Stimulated activated CD4-positive, alpha-beta T cell treated with anti-CD3 and anti-CD28 coated beads, TNF-alpha, amount 100 ng/mL, for 1 hour (primary cell): ENCODE data around the gene XRCC3.

Source experiments
- DNase-seq, 3 donors: peaks; one replicate each; pipeline ENCODE4 v3.0.0-alpha.2; 2020; ENCODE audit warnings: low read depth in 3 of 3, low spot score in 1 of 3

The XRCC3 gene

GRCh38 chr14:103707329-103708263 is 7.7 kb downstream of the XRCC3 start:
- DNase-seq = no peak

DNA sequence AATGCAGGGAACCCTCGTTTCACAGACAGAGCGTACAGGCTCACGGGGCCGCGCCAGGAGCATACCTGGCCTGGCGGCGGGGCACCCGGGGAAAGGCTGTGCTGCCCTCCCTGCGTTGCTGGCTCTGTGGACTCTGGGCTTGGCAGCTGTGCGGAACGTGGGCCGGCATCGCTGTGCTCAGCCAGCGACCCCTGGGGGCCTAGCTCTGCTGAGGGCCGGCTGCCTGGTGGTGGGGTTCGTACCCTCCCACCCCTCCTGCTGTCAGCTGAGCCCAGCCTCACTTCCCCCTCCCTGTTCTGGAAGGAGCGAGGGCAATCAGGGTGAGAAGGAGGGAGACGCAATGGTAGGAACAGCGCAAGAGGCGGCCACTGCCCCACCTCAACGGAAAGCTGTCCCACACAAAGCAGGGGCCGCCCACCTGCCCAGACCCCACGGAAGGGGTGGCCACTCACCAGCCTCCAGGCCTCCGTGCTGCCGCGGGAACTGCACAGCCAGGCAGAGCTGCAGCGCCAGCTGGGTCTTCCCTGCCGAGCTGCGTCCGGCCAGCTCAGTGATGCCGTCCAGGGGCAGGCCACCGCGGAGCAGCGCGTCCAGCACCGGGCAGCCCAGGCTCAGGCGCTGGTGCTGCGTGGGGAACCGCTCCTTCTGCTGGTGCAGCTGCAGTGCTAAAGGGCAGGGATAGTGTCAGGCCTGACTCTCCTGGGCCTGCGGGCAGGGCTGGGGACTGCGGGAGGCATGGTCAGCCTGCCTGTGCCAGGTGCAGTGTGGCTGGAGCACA is 8.5 kb downstream of the XRCC3 start:
- no peak for DNase-seq

DNA sequence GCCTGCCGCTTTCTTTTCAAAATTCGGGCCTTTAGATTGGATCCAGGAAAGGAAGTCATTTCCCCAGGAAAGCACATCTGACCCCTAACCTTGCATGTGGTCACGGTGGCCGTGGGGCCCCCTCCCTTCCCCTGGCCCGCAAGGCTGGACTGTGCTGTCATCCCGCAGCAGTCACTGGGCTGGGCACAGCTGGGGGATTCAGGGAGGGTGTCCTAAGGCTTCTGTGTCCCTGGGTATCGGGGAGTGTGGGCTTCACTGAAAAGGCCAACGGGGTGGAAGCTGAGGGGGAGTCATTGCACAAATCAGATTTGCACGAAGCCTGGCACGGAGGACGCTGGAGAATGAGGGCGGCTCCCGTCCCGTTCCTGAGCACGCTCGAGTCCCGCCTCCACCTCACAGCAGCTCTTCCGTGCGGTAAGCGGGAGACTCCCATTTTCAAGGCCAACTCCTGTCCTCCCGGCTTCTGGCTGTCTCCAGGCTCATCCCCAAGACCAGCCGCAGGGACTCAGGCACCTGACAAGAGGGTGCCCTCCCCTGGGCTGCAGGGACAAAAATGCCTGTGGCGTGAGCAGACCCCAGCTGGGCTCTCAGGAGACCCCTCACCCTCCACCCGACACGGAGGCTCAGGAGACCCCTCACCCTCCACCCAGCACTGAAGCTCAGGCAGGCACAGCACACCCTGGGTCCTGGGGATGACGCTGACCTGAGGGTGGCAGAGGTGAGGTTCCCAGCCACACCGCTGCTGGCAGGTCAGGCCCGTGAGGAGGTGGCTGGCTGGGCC is 9.6 kb downstream of the XRCC3 start:
- no peak for DNase-seq

DNA sequence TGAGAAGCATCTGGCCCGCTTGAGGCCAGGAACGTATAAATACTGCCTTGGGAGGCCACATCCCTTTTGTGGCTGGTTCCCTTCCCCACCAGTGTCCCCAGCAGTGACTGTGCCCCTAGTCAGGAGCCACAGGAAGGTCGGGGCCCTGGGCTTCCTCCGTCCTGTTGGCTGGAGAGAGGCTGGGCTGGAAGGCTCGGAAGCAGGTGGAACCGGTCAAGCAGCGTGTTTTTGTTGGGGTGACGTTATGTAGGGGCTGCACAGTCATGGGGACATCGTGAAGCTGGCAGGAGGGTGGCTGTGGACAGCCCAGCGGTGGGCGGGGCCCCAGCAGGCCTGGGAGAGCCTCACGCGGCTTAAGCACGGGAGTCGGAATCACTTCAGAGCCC is 10.1 kb downstream of the XRCC3 start:
- no peak for DNase-seq

DNA sequence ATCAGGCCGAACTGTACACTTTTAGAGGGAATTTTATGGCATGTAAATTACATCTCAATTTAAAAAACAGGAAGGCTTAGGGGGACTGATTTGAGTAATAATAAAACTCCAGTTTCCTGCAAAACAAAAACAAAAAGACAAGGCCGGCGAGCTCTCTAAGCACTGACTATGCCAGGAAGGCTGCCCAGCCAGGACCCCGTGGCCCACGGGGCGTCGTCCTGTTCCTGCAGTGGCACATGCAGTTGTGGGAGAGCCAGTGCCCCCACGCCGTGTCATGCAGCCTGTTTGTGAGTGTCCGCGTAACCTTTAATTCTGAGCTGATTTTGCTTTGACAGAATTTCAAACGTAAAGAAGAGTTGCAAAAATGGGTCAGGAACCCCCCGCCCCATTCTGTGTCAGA is 10.5 kb downstream of the XRCC3 start:
- no peak for DNase-seq

GRCh38 chr14:103703433-103704385 is 11.5 kb downstream of the XRCC3 start:
- no peak for DNase-seq

GRCh38 chr14:103702497-103703432 is 12.5 kb downstream of the XRCC3 start:
- no peak for DNase-seq

GRCh38 chr14:103702095-103702494 is 13.2 kb downstream of the XRCC3 start:
- DNase-seq = no peak

- no peak for DNase-seq
These were observed 14.3 kb downstream of the XRCC3 start for GRCh38 chr14:103700753-103701490.

DNA sequence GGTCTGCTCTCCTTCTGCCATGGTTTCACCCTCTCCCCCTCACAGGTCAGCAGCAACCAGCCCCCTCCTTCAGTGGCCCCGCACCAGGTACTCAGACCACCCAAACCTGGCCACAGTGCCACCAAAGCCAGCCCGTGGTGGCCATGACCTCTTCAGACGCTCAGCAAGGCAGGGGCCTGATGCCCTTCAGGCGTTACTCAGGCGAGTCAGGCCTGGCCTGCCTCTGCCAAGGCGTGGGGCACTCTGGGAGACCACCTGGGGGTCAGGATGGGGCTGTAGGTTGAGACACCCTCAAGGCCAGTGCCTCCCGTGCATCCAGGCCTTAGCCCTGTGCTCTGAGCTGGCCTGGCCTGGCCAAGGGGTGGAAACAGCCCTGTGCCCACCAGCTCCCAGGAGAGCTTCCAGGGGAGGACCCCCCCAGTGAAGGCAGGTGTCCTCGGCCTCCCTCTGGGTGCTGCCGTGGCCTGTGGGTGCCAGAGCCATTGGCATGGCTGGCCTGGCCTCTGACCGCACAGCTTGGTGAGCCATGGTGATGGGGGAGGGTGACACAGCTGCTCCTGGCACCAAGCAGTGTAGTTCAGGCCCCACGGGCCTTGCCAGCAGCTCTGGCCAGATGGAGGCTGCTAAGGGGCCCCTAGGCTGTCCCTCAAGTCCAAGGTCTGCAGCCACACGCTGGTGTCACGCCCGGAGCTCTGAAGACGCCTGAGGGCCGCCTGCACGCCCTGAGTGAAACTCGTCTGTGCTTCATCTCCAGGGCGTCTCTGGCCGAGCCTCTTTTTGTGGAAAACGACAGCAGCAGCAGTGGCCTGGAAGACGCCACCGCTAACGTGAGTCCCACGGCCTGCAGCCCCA is 15.1 kb downstream of the XRCC3 start:
- DNase-seq = no peak

GRCh38 chr14:103699261-103699661 is 16.0 kb downstream of the XRCC3 start:
- DNase-seq = no peak

DNA sequence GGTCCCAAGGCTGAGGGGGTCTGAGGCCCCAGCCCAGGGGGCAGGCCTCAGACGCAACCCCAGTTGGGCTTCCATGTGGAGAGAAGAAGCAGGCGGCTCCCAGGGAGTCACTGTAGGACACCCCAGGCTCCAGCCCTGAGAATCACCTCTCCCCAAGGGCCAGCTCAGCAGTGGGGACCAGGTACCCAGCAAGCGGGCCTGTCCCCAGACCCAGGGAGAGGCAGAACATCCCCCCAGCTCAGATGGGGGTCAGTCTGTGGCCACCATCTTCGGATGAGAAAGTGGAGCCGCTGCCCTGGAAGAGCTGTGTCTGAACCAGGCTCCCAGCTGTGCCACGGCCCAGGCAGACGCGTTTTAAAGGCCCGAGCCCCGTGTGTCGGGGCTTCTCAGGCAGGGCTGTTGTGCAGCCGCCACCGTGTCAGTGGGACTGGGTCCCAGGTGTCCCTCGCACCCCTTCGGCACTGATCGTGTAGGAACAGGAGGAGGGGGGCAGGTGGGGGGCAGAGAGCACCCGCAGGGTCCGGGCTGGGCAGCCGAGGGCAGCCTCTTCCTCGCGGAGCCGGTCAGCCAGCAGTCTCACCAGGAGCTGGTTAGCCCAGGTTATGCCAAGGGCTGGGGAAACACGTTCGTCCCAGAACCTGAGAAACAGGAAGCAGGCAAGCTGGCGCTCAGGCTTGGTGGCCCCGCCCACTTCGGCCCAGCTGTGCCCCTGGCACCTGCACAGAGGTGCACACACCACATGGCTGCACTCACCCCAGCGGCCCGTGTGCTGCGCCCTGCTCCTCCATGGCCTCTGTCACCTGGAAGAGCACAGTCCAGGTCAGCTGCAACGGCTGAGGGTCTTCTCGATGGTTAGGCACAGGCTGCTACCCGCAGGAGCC is 16.6 kb downstream of the XRCC3 start:
- DNase-seq = no peak

- no peak for DNase-seq
These were observed 17.5 kb downstream of the XRCC3 start for GRCh38 chr14:103697603-103698379.

GRCh38 chr14:103697206-103697602 is 18.0 kb downstream of the XRCC3 start:
- DNase-seq = no peak

DNA sequence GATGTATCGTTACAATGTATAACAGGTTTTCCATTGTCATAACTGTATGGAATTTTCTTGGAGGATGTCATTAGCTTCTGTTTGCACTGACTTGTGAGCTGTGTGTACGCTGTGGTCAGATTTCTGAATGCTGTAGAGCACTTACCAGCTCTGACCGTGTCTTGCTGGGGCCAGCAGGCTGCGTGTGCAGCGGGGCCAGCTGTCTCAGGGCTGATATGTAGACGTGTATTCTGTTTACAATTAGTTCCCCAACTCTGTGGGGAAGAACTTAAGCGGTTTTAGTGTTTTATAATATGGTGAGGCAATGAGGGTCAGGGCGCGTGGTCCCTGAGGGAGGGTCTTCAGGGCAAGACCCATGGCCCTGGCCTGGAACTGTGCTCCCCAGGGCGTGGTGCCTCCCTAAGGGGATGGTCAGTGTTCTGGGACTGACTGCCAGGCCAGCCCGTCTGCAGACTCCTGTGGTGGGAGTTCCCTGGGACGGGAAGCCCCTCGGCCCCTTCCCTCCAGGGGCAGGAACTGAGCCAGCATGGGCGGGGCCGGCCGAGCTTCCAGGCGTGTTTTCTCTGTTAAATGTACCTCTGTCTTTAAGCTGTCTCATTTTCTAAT is 18.7 kb downstream of the XRCC3 start:
- no peak for DNase-seq

DNA sequence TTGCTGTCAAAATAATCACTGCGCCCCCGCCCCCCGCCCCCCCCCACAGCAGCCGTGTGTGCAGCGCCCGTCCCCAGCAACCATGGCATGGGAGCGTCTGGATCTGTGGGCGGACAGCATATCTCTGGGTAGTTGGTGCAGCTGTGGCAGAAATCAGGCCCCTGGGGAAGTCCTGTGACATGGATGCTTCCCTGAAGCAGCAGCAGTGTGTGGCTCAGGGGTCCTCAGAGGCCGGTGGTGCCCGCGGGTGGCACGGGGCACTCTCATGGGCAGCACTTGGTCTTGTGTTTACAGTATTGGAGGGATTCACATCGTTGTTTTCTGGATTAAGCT is 19.2 kb downstream of the XRCC3 start:
- no peak for DNase-seq
